NOMO-1 treated with DMSO at 0.1 percent for 48 hours (cell line): Measurements from ENCODE around the gene GDE1.

Experiments
- DNase-seq: peaks from one replicate; lab custom pipeline; 2025; ENCODE audit not compliant: unreplicated experiment; lab: John Stamatoyannopoulos, UW

GDE1 gene

DNA sequence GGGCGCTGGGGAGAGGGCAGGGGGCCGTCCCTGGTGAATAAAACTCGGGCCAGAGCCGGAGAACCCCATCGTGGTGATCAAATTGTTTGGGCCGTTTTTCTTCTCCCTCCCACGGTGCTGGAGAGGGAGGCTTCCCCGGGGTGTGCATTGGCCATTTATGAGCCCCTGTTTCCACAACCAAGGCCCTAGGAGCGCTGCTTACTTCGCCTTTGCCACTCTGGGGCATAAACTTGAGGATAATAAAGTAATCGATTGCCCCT is 2.4 kb upstream of the GDE1 start:
- no peak for DNase-seq

DNA sequence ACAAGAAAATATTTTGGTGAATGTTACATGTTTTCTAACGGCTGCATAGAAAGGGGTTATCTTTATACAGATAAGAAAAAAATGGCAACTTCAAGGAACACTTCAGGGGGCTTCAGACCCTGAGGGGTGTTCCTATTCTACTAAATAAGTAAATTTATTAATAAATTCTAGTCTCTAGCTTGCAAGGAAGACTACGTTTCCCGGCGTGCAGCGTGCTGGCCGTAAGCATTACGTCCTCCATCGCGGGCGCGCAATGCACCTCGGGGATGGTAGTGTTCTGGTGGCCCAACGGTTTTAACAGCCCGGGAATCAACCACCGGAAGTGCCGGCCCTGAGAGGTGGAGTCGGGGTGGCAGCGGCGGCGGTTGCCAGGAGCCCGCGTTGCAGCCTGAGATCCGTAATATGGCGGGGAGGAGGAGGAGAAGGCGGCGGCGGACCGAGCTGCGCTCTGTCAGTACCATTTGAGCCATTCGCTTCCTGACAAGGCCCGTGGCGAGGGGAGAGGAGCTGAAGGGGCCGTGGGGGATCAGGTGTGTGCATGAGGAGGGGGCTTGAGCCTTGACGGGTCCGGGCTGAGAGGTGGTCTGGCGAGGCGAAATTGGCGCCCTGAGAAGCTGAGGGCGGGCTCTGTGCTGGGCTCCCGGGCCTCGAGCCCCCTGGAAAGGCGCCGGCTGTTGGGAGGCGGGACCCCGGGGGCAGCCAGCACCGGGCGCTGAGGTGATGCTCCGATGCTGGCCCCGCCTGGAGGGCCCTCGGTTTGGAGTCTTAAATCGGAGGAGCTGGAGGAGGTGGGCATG is 1.9 kb upstream of the GDE1 start, which contains the start of gene CCP110:
Gene CCP110 (plus strand): TSS at position 384 of the 797 bp plus-strand sequence. CDS start 3,940 bp downstream, outside the sequence.
- DNase-seq: peak; percentile 96

DNA sequence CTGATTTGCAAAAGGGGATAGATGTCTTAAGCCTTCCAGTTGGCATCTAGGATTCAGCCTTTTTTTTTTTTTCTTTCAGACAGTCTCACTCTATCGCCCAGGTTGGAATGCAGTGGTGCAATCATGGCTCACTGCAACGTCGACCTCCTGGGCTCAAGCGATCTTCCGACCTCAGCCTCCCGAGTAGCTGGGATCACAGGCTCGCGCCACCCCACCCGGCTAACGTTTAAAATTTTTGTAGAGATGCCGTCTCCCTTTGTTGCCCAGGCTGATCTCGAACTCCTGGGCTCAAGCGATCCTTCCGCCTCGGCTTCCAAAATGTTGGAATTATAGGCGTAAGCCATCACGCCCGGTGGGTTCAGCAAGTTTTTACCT is 1.3 kb upstream of the GDE1 start:
- DNase-seq: no peak

DNA sequence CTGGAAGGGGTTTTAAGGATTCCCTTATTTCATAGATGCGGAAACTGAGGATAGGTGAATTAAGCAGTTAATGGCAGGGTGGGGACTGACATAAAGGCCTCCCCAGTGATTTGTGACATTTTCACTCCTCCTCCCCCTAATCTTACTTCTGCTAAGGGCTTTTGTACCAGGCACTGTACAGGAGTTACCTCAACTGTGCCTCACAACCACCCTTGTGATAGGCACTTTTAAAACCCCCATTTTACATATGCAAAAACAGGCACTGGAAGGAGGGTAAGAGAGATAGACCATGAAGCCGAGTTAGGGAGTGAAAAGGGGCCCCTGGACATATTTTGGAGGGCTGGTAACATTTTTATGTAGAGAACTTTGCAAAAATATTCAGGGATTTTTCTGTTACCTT is 862 bp upstream of the GDE1 start:
- no peak for DNase-seq

DNA sequence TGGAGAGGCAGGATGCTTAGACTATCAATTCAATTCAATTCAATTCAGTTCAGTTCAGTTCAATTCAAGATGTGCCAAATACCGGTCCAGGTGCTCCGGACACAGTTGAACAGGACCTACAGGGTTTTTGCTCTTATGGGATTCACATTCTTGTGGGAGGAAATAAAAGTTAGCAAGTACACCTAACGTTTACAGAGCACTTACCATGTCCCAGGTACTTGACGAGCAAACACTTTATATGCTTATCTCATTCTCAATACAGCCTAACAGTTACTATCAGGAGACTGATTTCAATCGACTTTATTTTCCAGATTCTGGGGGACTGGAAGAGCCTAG is 467 bp upstream of the GDE1 start:
- no peak for DNase-seq

DNA sequence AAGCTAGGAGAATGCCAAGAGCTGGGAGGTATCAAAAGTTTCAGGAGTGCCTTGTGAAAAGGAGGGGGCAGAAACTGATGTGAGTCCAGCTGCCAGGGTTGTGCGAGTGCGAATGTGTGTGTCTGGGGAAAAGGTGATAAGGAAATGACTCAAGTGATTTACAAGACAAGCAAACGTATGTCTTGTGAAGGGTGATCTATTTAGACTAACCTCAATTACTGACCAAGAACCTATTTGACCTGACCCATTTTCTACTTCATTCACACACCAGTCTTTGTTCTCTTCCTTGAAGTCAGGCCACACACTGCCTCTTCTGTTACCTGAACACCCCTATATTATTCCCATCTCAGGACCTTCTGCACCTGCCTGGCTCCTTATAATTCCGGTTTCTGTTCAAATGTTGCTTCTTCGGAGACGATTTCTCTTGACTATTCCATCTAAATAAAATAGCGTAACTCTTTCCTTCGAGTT is 1.0 kb downstream of the GDE1 start:
- DNase-seq: peak; percentile 8

DNA sequence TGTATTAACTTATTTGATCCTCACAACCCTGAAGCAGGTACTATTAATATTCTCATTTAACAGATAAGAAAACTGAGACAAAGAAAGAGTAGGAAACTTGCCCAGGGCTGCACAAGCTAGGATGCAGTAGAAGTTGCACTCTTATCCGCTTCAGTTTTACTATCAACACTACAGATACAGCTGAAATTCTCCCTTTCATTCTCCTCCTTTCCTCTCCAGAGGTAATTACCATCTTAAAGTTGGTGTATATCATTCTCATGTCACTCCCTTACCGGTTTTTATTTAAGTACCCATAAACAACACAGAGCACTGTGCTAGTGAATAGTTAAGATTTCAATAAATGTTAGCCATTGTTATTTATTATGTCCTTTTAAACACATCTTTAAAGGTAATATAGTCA is 3.5 kb downstream of the GDE1 start:
- no peak for DNase-seq

DNA sequence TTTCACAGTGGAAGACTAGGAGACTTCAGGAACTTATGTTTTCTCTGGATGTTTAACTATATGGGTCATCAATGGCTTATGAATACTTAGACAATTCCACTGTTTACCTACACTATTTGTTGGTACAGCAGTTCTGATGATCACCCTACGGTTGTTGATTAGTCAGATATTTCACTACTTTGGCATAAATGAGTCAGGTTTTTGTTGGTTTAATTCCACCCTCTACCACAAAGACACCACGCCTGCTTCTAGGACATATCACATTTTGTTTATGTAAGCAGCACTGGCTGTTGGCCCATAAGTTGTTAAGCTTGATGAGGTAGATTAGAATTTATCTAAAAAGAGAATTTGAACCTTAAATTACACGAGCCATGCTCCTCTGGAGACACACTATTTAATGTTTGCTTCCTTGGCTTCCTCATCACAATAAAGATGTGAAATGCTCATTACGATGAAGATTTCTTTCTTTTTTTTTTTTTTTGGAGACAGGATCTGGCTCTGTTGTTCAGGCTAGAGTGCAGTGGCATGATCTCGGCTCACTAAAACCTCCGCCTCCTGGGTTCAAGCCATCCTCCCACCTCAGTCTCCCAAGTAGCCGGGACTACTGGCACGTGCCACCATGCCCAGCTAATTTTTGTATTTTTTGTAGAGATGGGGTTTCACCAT is 4.3 kb downstream of the GDE1 start:
- DNase-seq: no peak

DNA sequence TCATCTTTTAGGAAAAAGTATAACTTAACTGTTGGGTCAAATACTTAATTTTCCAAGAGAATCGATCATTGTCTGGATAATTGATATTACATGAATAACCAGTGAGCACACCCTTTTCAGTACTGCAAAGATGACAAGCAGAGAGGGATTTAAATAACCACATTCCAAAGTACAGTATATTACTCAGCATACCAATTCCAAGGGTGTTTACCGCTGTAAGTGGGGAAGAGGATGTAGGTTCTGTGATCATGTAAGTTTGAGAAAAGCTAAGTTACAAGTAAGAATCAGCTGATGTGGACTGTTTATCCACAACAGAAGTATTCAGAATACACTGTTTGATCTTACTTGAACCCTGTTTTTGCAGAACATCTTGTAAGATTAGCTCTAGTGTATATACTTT is 6.1 kb downstream of the GDE1 start:
- DNase-seq: no peak

DNA sequence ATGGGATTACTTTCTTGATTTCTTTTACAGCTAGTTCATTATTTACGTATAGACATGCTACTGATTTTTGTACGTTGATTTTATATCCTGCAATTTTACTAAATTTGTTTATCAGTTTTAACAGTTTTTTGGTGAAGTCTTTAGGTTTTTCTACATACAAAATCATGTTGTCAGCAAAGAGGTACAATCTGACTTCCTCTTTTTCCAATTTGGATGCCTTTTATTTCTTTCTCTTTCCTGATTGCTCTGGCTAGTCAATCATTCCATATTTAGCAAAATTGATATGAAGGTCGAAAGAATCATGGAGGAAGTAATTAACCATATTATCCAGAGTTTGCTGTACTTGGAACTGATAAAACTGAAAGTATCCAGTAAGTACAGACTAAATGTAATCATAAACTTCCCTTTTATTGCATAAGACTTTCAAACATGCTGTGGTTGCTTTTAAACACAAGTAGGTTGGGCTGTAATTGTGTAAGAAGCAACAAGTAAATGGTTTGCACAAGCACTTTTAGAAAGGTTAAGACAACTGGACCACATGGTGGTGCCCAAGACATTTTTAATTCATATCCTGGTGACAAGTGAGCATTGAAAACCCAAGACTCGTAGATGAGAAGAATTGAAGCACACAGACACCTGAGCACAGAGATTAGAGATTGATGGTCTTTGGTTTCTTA is 8.4 kb downstream of the GDE1 start:
- DNase-seq: peak; percentile 96

DNA sequence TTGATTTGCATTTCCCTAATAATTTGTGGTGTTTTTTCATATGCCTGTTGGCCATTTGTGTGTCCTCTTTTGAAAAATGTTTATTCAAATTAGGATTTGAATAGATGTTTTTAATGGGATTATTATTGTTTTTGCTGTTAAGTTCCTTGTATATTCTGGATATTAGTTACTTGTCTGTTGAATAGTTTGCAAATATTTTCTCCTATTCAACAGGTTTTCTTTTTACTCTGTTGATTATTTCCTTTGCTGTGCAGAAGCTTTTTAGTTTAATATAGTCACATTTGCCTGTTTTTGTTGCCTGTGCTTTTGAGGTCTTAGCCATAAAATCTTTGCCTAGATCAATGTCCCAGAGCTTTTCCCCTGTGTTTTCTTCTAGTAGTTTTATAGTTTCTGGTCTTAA is 9.6 kb downstream of the GDE1 start:
- no peak for DNase-seq

DNA sequence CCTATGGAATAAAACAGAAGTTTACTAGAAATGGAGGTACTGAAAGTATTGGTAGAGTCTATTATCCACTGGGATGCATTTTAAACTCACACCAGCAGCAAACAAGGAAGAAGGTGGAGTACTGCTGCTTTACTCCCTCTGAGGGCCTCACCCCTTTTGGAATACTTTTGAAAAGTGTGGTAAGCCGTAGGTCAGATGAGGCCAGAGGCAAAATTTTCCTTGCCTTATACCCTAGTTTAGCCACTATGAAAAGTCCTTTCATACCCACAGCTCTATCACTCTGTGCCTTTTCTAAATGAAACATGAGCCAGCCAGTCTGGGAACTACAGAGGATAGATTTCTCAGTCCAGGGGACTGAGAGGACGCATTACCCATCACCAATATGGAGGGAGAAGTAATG is 14.0 kb downstream of the GDE1 start:
- no peak for DNase-seq

DNA sequence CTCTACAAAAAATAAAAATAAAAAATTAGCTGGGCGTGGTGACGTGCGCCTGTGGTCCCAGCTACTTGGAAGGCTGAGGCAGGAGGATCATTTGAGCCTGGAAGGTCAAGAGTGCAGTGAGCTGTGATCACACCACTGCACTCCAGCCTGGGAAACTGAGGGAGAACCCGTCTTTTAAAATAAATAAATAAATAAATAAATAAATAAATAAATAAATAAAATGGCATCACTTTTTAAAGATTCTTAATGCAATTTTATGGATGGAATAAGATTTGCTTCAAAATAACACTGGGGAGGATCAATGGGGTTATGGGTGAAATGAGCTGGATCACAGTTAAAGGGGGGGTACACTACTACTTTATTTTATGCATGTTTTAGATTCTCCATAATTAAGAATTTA is 14.9 kb downstream of the GDE1 start:
- DNase-seq: no peak

DNA sequence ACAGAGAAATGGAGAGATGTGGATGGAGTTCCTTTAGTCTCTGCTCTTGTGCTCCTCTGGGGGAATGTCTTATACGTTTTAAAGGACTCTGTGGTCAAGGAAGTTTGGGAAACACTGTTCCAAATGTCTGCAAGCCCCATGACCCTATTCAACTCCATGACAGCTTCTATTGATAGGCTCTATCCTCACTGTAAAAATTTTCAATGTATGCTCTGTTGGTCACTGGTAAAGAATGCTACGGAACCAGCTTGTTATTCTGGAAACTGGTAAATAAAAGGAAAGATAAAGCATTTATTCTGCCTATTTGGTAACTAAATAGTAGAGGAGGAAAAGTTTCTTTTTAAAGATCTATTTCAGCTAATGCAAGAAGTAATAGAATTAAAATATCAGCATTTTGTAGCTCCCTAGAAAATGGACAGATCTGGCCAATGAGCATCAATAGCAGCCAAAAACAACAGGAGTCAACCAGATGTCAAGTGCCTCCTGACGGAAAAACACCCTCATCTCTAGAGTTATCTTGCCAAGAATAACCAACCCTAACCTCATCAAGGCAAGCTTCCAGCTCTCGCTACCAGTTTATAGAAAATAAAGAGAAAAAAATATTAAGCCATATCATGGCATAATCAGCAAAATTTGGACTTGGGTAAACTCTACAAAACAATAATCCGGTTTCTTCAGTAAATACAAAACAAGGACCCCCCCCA is 16.1 kb downstream of the GDE1 start:
- DNase-seq: no peak

DNA sequence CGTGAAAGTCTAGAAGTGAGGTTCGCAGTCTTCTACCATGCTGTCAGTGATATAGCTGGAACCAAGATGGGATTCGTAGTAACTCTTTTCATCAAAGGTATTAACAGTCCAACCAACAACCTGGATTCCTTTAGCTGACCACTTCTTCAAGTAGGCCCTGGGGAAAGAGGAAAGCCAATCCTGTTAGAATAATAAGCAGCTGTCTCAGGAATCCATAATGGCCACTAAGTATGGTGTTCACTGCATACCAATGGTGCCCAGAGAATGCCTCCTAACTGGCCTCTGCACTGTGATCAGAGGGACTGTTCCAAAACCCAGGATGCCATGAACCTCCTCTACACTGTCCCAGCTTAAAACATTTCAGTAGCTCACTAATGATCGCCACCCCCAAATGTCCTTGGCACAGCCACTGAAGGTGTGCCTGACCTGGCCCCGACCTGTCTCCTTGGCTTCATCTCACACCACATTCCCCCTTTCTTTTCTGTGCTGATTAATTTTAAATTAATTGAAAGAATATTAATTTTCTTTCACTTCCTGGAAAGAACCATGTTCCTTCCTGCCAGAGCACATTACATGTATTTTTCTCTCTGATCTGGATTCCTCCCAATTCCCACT is 18.3 kb downstream of the GDE1 start:
- DNase-seq: no peak

DNA sequence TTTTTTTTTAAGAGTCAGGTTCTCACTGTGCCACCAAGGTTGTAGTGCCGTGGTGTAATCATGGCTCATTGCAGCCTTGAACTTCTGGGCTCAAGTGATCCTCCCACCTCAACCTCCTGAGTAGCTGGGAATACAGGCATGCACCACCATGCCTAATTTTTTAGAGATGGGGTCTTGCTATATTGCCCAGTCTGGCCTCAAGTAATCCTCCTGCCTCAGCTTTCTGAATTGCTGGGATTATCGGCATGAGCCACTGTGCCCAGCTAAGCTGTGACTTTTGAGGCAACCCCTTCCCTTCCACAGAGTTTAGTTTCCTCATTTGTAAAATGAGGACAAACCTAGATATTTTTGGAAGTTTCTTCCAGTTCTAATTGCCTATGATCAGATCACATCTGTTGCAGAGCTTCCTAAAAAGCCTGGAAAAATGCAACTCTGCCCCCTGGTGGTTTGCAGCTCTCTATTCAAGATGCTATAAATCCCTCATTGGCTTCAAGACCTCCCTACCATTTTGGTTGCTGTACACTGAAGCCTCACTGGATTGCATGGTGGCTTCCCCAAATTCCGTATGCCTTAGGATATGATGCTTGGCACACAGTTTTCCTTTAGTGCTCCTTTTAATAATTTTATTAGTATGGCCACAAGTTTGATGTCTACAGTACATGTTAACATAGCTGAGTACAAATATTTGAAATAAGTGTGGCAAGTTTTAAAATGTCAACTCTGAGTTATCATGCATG is 19.3 kb downstream of the GDE1 start:
- DNase-seq: peak; percentile 72

DNA sequence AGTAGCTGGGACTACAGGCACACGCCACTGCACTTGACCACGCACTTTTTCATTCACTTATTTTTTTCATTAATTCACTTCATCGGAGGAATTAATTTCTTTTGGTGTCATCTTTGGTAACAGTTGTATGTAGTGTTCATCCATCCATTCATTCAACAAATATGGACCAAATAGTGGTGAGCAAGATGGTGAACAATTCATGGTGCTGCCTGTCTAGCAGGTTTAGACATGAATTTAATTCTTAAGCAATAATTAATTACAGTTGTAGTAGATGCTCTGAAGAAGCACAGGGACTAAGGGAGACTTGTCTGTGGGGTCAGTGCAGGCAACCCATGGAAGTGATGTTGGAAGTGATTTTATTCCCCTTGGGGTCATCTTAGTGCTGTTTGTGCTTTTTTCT is 22.4 kb downstream of the GDE1 start:
- no peak for DNase-seq

DNA sequence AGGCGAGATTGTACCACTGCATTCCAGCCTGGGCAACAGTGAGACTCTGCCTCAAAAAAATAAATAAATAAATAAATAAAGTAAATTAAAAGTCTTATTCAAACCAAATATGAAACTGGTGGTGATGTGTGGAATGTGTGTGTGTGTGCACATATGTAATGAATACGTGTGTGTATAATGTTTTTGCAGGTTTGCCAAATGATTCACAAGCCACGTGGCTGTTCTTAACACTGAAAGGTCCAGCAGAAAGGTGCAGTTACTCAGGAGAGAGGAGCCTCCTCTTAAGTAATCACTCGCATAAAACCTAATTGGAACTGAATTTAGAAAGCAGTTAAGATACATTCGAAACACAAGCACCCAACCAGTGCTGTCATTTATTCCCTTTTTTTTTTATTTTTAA is 22.9 kb downstream of the GDE1 start:
- DNase-seq: no peak

DNA sequence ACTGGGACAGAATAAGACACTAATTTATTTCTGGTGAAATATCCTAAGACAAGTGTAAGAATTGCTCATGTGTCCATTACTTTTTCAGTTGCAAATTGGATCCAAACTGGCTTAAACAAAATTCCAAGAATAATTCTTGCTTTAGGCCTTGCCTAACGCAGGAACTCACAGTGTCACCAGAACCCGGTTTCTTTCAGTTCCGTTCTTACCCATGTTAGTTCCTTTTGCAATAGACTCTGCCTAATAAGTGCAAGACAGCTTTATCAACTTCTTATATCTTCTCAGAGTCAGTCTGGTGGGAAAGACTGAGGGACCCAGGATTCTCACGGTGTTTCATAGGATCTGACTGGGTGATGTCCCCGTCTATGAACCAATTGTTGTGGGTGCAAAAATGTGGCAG is 24.7 kb downstream of the GDE1 start:
- DNase-seq: peak; percentile 44

DNA sequence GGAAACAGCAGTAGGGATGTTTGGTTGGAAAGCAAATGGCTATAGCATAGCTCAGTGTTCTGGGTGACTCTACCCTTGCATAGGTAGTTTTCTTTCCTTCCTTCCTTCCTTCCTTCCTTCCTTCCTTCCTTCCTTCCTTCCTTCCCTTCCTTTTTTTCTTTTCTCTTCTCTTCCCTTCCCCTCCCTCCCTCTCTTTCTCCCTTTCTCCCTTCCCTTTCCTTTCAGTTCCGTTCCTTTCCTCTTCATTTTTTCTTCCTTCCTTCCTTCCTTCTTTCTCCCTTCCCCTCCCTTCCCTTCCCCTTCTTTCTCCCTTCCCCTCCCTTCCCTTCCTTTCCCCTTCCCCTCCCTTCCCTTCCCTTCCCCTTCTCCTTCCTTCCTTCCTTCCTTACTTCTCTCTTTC is 31.3 kb downstream of the GDE1 start:
- DNase-seq: no peak

DNA sequence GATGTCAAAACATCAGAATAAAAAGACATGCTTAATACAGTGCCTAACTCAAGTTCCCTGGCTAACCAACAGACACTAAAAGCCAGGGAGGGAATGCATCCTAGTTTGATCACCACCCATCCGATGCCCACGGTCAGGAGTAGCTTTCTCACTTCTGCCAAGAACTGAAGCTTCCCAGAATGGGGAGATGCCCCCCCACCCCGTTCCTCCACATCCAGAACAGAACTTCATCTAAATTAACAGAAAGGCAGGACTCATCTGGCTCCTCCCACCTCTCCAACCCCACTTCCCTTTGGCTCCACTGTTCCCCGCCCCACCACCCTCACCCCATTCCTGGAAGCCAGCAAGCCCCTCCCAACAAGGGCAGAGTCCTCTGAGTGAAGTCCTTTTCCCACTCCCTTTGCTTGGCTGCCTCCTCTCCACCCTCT is 33.7 kb downstream of the GDE1 start:
- no peak for DNase-seq
